ENCODE data around the gene ZSWIM6. TPM values are rescaled to one million over a fixed set of nuclear protein-coding genes. Genes with fewer than 3 reads are reported as not detected.

The ZSWIM6 gene
- total RNA-seq, 1 experiment from 2014 or later: 3.2 TPM

DNA sequence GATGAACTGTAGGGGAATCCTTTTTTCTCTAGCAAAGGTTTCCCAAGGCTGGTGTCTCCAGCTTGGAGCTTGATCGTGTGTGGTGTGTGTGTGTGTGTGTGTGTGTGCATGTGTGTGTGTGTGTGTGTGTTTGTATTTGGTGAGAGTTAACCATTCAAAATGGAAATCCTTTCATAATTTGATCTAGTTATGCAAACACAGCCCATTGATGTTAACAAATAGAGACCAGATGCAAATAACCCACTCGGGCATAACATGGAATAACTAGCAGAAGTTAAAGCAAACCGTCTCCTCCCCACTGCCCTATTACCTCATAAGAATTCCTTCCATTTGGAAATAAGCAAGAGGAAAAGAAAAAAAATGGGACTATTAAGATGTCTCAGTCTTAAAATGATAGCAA lies 24.9 kb upstream of the ZSWIM6 start:
- no peak for DNase-seq (ENCODE audit: low spot score)

GRCh38 chr5:61307611-61308010 lies 24.4 kb upstream of the ZSWIM6 start:
- DNase-seq (ENCODE audit: low spot score): no peak

GRCh38 chr5:61308712-61309111 lies 23.3 kb upstream of the ZSWIM6 start:
- no peak for DNase-seq (ENCODE audit: low spot score)

GRCh38 chr5:61309115-61309514 lies 22.9 kb upstream of the ZSWIM6 start:
- DNase-seq (ENCODE audit: low spot score): no peak

DNA sequence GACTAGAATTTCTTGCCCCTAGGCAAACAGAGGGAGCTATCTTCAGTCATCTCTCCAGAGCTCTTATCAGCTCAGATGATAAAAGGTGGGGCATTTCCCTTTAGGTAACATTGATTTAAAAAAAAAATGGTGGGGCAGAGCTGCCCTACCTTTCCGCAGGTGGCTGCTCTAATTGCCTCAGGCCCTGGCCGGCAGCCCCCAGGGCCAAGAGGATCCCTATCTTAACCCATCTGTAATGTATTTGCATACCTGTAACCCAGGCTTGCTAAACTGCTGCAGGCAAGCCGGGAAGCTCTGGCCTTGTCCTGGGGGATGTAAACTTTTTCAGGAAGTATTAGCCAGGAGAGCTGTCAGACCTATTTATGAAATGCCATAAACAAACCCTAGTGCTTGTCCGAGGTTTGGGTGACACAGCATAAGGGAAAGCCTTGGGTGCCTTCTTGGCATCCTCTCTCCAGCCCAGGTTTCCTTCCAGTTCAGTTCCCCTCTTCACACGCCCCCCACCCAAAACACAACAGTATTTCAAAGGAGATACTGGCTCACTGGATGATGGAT lies 20.9 kb upstream of the ZSWIM6 start:
- no peak for DNase-seq (ENCODE audit: low spot score)

DNA sequence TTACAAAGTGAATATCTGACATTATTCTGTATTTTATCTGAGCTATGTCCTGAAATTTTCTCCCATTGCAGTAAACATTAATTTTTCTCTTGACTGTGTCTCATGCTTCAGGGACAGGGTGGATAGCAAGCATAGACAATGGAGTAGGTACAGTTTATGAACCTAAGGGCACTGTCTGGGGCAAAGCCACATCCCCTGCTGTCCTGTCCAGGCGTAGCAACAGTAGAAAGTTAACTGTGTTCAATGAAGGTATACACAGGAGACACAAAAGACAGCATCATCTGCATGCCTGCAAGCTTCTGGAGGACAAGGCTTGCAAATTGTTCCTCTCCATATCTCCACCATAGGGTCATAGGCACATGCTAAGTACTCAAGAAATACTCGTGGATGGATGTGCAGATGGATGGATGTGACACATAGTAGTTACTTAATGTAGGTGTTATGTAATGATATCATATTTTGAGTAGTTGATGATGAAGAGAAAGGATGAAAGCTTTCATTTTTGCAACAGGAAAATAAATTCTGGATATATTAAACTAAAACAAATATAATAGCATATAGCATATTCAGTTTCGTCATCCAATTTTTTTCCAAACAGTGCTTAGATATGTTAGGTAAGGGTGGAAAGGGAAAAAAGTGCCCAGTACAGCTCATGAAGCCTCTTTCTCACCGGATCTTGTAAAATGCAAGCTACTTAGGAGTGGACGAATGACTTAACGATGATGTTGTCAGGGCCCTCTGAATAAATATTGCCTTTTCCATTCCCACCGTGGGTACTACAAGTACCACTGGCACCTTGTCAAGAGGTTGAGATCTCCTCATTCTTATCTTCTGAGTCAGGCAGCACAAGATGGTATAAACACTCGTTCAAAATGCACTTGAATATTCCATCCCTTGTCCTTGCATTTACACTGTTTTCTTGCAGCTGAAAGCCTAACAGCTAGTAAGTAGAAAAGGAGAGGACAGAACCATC lies 19.9 kb upstream of the ZSWIM6 start:
- DNase-seq (ENCODE audit: low spot score): no peak

DNA sequence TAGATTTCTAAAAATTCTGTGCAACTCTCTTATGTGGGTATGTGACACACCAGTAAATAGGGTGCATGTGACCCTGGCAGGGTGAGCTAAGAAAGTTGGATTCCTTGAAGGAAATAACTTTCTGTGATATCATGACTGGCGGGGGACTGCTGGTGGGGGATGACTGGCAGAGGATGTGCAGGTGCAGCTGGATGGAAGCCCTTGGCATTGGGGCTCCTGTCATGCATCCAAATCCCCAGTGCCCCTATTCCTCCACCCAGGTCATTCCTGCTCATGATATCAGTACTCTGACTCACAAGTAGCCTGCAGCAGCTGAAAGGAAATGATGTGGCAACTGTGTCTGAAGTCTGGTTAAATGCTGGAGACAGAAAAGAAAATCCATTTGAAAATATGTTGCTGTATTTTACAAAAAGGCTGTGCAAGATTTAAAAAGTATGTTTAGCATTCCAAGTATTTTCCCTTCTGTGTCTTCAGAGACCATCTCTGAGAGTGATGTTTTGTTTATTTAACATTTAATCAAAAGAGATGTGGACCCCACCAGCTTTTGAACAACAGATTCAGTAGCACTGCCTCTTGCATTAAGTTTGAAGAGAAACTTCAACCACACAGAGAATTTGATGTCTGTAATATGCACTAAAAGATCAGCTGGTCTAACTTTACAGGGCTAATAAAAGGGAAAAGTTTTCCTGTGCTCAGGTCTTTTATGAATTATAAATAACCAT lies 17.9 kb upstream of the ZSWIM6 start:
- no peak for DNase-seq (ENCODE audit: low spot score)

GRCh38 chr5:61318376-61318775 lies 13.7 kb upstream of the ZSWIM6 start:
- no peak for DNase-seq (ENCODE audit: low spot score)

GRCh38 chr5:61319388-61320146 lies 12.5 kb upstream of the ZSWIM6 start:
- no peak for DNase-seq (ENCODE audit: low spot score)

GRCh38 chr5:61320860-61321259 lies 11.2 kb upstream of the ZSWIM6 start:
- DNase-seq (ENCODE audit: low spot score): no peak

DNA sequence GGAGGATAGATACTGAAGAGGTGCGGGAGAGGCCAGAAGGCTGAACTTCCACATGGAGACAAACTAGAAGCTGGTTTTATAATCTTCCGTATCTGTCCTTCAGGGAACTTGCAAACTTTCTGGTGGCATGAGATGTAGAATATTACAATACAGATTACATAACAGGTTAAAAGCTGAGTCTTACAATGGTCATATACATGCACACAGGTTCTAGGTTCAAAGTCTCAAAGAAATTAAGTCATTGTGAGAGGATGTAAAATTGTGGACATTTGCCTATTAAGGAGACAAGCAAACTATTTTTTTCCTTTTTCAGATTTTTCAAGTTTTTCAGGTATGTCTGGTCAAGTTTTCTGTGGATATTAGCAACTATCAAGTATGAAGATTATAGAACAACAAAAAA lies 10.4 kb upstream of the ZSWIM6 start:
- no peak for DNase-seq (ENCODE audit: low spot score)

DNA sequence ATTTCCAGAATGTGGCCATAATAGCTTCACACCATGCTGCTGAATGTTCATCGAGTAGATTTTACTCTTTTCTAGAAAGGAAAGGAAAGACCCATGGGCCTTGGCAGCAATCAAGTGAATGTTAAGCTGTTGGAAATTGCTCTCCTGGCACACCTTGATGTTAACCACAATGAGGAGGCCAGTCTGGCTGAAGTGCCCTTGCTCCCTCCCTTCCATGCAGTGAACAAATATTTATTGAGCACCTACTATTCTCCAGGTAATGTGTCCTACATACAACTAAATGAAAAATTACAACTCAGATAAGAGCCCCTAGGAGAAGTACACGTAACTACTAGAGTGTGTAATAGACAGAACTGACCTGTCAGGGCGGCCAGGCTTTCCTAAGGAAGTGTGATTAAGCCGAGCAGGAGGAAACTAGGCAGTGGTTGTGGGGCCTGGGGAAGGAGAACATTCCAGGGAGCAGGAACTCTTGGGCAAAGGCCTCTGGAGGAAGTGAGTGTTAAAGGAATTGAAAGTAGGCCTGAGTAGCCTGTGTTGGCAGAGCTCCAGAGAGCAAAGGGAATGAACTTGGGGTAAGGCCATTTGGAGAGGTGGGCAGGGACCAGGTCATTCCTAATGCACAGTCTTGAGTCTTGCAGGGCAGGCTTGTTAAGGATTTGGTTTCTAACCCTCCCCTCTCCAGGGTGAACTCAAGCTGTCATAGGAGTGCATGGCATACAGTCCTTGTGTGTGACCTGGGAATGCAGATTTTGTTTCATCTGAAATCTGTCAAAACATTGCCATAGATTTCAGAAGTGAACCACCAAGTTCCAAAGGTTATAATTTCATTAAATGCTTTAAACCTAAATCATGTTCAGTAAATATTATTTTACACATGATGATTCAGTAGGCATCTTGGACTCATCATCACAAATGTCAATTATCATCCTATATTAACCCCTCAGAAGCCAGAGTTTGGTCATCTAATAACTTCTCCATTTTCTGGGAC lies 9.0 kb upstream of the ZSWIM6 start:
- peak; percentile 57 for DNase-seq (ENCODE audit: low spot score)

GRCh38 chr5:61327760-61328753 lies 4.0 kb upstream of the ZSWIM6 start:
- DNase-seq (ENCODE audit: low spot score): no peak

DNA sequence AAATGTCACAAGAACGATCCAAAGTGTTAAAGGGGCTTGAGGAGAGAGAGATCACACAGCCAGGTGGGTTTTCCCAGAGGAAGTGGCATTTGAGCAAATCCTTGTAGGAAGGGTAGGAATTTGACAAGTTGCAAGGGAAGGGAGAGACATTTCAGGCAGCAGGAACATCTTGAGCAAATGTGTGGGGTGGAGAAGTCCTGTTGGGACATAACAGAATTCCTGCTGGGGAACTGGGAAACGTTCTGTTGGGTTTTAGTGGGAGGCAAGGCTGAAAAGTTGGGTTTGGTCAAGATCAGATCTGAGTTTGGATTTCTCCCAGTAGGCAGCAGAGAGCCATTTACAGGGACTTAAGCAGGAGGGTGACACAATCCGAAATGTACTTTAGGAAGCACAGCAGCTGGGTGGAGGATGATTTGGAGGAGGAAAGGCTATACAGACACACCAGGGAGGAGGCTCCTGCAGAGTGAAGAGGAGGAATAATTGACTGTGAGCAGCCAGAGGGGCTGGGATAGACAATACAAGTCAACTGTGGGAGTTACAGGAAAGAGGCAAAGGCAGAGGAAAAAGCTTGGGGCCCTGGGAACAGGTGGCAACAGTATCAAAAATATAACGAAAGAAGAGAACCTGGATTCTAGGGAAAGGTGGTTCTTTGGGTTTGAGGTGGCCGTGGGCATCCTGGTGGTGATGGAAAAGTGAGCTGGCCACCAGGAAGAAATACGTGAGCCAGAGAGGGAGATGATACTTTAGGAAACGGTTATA lies 3.1 kb upstream of the ZSWIM6 start:
- DNase-seq (ENCODE audit: low spot score): no peak

GRCh38 chr5:61329550-61330128 lies 2.4 kb upstream of the ZSWIM6 start:
- no peak for DNase-seq (ENCODE audit: low spot score)

DNA sequence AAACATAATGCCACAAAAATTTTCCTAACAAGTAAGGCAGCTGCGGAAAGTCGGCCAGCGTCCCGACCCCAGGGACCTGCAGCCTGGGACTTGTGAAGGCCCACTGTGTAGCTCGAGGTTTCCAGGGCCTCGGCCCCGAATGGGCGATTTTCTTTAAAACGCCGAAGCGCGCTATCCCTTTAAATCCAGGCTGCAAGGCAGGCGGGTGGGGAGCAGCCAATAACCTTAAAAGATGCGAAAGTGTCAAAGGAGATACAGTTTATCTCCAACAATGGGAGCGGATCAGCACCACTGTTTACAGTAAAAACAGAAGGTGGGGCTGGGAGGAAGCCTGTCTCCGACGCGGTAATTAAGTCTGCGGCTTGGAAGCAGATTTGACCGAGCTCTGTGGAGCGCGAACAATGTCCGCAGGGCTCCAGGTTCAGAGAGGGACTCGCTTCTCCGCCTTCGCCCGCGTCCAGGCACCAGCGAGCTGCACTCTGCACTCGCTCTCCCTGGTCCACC lies 1.7 kb upstream of the ZSWIM6 start:
- DNase-seq (ENCODE audit: low spot score): peak; percentile 76

DNA sequence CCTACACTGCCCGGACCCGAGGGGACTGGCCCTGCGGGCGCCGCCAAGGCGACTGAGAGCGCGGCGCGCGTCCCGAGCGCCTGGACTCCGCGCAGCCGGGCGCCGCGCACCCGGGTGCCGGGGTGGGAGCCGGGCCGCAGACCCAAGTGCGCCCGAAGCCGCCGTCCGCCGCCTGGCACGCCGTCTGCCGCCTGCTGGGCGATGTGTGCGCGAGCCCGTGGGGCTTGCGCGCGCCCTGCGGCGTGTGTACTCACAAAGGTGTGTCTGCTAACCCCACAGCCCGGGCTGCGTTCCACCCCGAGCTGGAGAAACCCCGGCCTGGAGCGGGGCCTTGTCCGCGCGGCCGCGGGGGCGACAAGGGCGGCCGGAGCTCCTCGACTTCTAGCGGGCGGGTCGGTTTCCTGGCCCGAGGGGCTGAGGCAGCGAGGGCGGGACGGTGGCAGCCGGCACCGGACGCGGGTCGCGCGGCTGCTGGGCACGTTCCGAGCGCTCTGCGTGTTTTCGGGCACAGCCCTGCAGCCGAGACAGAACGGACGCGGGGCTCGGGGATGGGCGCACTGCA lies 1.1 kb upstream of the ZSWIM6 start:
- DNase-seq (ENCODE audit: low spot score): peak; percentile 90

DNA sequence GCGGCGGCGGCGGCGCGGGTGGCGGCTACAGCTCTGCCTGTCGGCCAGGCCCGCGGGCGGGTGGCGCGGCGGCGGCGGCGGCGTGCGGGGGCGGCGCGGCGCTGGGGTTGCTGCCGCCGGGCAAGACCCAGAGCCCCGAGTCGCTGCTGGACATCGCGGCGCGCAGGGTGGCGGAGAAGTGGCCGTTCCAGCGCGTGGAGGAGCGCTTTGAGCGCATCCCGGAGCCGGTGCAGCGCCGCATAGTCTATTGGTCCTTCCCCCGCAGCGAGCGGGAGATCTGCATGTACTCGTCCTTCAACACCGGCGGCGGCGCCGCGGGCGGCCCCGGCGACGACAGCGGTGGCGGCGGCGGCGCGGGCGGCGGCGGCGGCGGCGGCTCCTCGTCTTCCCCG lies 296 bp downstream of the ZSWIM6 start:
- no peak for DNase-seq (ENCODE audit: low spot score)
